Neuronal stem cell (in vitro differentiated cells): Measurements from ENCODE around the gene PDPR.
"Not testable (repeated sequence)": the region's sequence is repeated elsewhere in the genome, so short reads cannot be mapped to it uniquely, and the experiment has no call there.

Source experiments
- DNase-seq: peaks from one replicate; pipeline ENCODE4 v3.0.0-alpha.2; 2013; ENCODE audit warnings: low spot score
- H2AFZ ChIP-seq: one replicate; pipeline ENCODE4 v1.6.1; 2013; ENCODE audit warnings: mild to moderate bottlenecking, low read length, inconsistent platforms
- H2AK5ac ChIP-seq: 2 replicates; pipeline ENCODE4 v1.6.1; 2013; ENCODE audit warnings: low read depth, mild to moderate bottlenecking, inconsistent platforms, low read length, moderate library complexity, mixed read lengths
- H2BK120ac ChIP-seq: 2 replicates; pipeline ENCODE4 v1.6.1; 2013; ENCODE audit warnings: low read depth, mild to moderate bottlenecking, inconsistent platforms, low read length, moderate library complexity, mixed read lengths
- H2BK12ac ChIP-seq: one replicate; pipeline ENCODE4 v1.6.1; 2013; ENCODE audit warnings: low read length, inconsistent platforms
- H2BK15ac ChIP-seq: 2 replicates; pipeline ENCODE4 v1.6.1; 2013; ENCODE audit warnings: mild to moderate bottlenecking, low read length, inconsistent platforms, mixed read lengths
- H2BK5ac ChIP-seq: one replicate; pipeline ENCODE4 v1.6.1; 2013; ENCODE audit warnings: inconsistent platforms, mild to moderate bottlenecking, low read length, moderate library complexity
- H3K14ac ChIP-seq: one replicate; pipeline ENCODE4 v1.6.1; 2013; ENCODE audit warnings: low read length, inconsistent platforms
- H3K18ac ChIP-seq: 2 replicates; pipeline ENCODE4 v1.6.1; 2013; ENCODE audit warnings: low read length, inconsistent platforms
- H3K23ac ChIP-seq: 2 replicates; pipeline ENCODE4 v1.6.1; 2013; ENCODE audit warnings: low read depth, mild to moderate bottlenecking, mixed read lengths, low read length, inconsistent platforms; ENCODE audit not compliant: poor library complexity
- H3K27ac ChIP-seq: replicated peaks from 3 replicates; pipeline ENCODE4 v1.5.1; 2013; ENCODE audit warnings: low read length, inconsistent platforms
- H3K27me3 ChIP-seq, 3 experiments: 2 replicates each; pipeline ENCODE4 v1.6.1; 2013; ENCODE audit warnings: low read length in 3 of 3, mild to moderate bottlenecking in 2 of 3, inconsistent platforms in 1 of 3, low read depth in 1 of 3, mixed read lengths in 1 of 3, moderate library complexity in 1 of 3; ENCODE audit not compliant: control insufficient read depth in 3 of 3, insufficient read depth in 3 of 3
- H3K36me3 ChIP-seq, 2 donors: replicated peaks in 1 of 2; 2 replicates each; pipeline ENCODE4 v1.6.1; 2013; ENCODE audit warnings: low read length in 2 of 2; ENCODE audit not compliant: control insufficient read depth in 2 of 2, insufficient read depth in 2 of 2
- H3K4ac ChIP-seq: 2 replicates; pipeline ENCODE4 v1.6.1; 2013; ENCODE audit warnings: inconsistent platforms, mild to moderate bottlenecking, low read length, moderate library complexity
- H3K4me1 ChIP-seq, 2 donors: 1 replicate in 1 of 2; 2 replicates in 1 of 2; pipeline ENCODE4 v1.6.1; 2013; ENCODE audit warnings: low read length in 2 of 2, low read depth in 1 of 2; ENCODE audit not compliant: control insufficient read depth in 2 of 2, insufficient read depth in 1 of 2
- H3K4me2 ChIP-seq: one replicate; pipeline ENCODE4 v1.6.1; 2013; ENCODE audit warnings: mild to moderate bottlenecking, low read length, inconsistent platforms; ENCODE audit not compliant: insufficient read depth, poor library complexity, severe bottlenecking
- H3K4me3 ChIP-seq, 2 donors: 2 replicates each; pipeline ENCODE4 v1.5.1; 2013; ENCODE audit warnings: low read length in 2 of 2, mild to moderate bottlenecking in 2 of 2, inconsistent platforms in 1 of 2, moderate library complexity in 1 of 2
- H3K79me1 ChIP-seq: one replicate; pipeline ENCODE4 v1.6.1; 2013; ENCODE audit warnings: low read depth, mild to moderate bottlenecking, inconsistent platforms, low read length, moderate library complexity
- H3K9ac ChIP-seq: one replicate; pipeline ENCODE4 v1.6.1; 2013; ENCODE audit warnings: mild to moderate bottlenecking, low read depth, low read length, inconsistent platforms; ENCODE audit not compliant: poor library complexity
- H3K9me3 ChIP-seq, 2 donors: replicated peaks in 1 of 2; 2 replicates each; pipeline versions ENCODE3 to v1.6.1; 2013; ENCODE audit warnings: low read length in 2 of 2, mild to moderate bottlenecking in 2 of 2, inconsistent platforms in 1 of 2, low read depth in 1 of 2, mixed read lengths in 1 of 2, moderate library complexity in 1 of 2; ENCODE audit not compliant: control insufficient read depth in 2 of 2, insufficient read depth in 1 of 2
- H4K8ac ChIP-seq: one replicate; pipeline ENCODE4 v1.6.1; 2013; ENCODE audit warnings: low read depth, mild to moderate bottlenecking, inconsistent platforms, low read length, moderate library complexity
- H4K91ac ChIP-seq: one replicate; pipeline ENCODE4 v1.6.1; 2013; ENCODE audit warnings: low read length, low read depth, mild to moderate bottlenecking, inconsistent platforms; ENCODE audit not compliant: poor library complexity
- WGBS, 2 donors: extraction: QIAGEN DNeasy Blood & Tissue Kit; methylation state at CpG; one replicate each; pipeline ENCODE4 v1.1.7; 2013; ENCODE audit warnings: missing lambda C conversion rate in 2 of 2, mixed read lengths in 1 of 2; ENCODE audit not compliant: insufficient read length in 2 of 2, insufficient replicate concordance in 1 of 2; ENCODE audit errors: extremely low coverage in 2 of 2; 5-methylcytosine and 5-hydroxymethylcytosine counted together

Gene PDPR

GRCh38 chr16:70135796-70136195, 21.7 kb downstream of the PDPR start:
- not testable (repeated sequence) for H3K27ac ChIP-seq, H3K23ac ChIP-seq, H3K4me3 ChIP-seq, H3K9me3 ChIP-seq, H2BK12ac ChIP-seq, H3K18ac ChIP-seq, H3K4ac ChIP-seq, H2AK5ac ChIP-seq, H2BK120ac ChIP-seq, H4K8ac ChIP-seq, H2BK15ac ChIP-seq, H3K9ac ChIP-seq, H4K91ac ChIP-seq, H3K4me1 ChIP-seq, H3K4me2 ChIP-seq, H3K14ac ChIP-seq, H3K79me1 ChIP-seq, DNase-seq, H3K27me3 ChIP-seq, H2AFZ ChIP-seq, H2BK5ac ChIP-seq
- H3K36me3 ChIP-seq = peaks cover 6 to 75% of the 10 kb centered on the region in 2 donors
- no CpG with 5 or more reads among the region's 8 CpGs for WGBS, 2 donors

DNA sequence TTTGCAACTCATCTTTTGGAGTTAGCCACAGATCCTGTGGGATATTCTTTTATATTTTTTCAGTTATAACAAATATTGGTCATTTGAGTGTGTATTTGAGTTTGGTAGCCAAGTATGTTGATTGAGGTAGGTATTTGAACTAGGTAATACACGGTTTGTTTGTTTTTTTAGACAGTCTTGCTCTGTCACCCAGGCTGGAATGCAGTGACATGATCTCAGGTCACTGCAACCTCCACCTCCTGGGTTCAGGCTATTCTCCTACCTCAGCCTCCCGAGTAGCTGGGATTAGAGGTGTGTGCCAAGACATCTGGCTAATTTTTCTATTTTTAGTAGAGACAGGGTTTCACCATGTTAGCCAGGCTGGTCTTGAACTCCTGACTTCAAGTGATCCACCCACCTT, 22.5 kb downstream of the PDPR start:
- not testable (repeated sequence) for H3K23ac ChIP-seq, H3K14ac ChIP-seq, H3K79me1 ChIP-seq, H2BK12ac ChIP-seq, H2AK5ac ChIP-seq, H3K9me3 ChIP-seq, H4K8ac ChIP-seq, DNase-seq, H2BK5ac ChIP-seq, H3K18ac ChIP-seq, H3K9ac ChIP-seq, H2BK120ac ChIP-seq, H3K27ac ChIP-seq, H3K27me3 ChIP-seq, H4K91ac ChIP-seq, H3K4me3 ChIP-seq, H3K4ac ChIP-seq, H2AFZ ChIP-seq, H3K4me1 ChIP-seq, H2BK15ac ChIP-seq, H3K4me2 ChIP-seq
- WGBS, 2 donors = no CpG with 5 or more reads among the region's 2 CpGs
- H3K36me3 ChIP-seq = peaks cover 6 to 78% of the 10 kb centered on the region in 2 donors

DNA sequence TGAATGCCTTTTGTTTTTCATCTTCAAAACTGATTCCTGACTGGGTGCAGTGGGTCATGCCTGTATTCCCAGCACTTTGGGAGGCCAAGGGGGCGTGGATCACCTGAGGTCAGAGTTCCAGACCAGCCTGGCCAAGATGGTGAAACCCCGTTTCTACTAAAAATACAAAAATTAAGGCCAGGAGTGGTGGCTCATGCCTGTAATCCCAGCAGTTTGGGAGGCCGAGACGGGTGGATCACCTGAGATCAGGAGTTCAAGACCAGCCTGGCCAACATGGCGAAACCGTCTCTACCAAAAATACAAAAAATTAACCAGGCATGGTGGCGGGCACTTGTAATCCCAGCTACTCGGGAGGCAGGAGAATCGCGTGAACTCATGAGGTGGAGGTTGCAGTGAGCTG, 28.6 kb downstream of the PDPR start:
- H2BK12ac ChIP-seq, DNase-seq: not testable (repeated sequence)
- WGBS, 2 donors = no CpG with 5 or more reads among the region's 10 CpGs

DNA sequence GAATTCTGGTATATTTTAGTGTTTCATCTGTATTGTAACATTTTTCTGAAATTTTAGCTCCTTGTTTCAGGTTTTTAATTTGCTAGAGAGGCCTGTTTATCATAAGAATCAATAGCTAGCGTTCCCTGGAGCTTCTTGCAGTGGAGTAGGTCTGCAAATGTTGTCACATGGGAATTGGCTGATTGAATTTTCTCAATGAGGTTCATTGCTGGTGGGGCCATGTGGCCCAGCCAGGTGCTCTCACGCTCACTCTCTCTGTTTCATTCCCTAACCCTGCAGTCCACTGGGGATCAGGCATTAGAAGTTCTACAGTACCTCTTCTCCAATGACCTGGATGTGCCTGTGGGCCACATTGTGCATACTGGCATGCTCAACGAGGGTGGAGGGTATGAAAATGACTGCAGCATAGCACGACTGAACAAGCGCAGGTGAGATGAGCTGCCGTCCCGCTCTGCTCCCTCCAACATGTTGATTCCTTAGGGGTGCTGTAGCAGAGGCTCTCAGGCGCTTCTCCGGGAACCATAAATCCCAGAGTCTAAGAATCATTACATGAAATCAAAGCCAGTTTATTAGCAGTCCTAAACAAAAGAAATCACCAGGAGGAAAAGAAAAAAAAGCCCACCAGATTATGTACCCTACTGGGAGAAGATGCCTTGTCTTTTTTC, 29.2 kb downstream of the PDPR start:
- H3K14ac ChIP-seq, H2BK15ac ChIP-seq, H3K4ac ChIP-seq, H2BK120ac ChIP-seq, H4K8ac ChIP-seq, H2BK12ac ChIP-seq, H3K4me2 ChIP-seq, H3K27me3 ChIP-seq, H3K18ac ChIP-seq, H3K23ac ChIP-seq, H3K27ac ChIP-seq, H2AK5ac ChIP-seq, H2AFZ ChIP-seq, H2BK5ac ChIP-seq, H3K4me3 ChIP-seq, H4K91ac ChIP-seq, H3K9ac ChIP-seq, H3K9me3 ChIP-seq, DNase-seq, H3K79me1 ChIP-seq, H3K4me1 ChIP-seq: not testable (repeated sequence)
- no CpG with 5 or more reads among the region's 9 CpGs for WGBS, 2 donors
- H3K36me3 ChIP-seq = peaks cover 9 to 62% of the 10 kb centered on the region in 2 donors

More for the DNA sequence above, 28.6 kb downstream of the PDPR start:
- peaks cover 7 to 58% of the 10 kb centered on the region in 2 donors for H3K36me3 ChIP-seq
- not testable (repeated sequence) for H3K9ac ChIP-seq, H3K4ac ChIP-seq, H4K91ac ChIP-seq, H3K4me2 ChIP-seq, H2AK5ac ChIP-seq, H3K79me1 ChIP-seq, H3K4me1 ChIP-seq, H2BK5ac ChIP-seq, H3K23ac ChIP-seq, H3K9me3 ChIP-seq, H3K18ac ChIP-seq, H3K4me3 ChIP-seq, H2BK120ac ChIP-seq, H3K27ac ChIP-seq, H2AFZ ChIP-seq, H2BK15ac ChIP-seq, H3K14ac ChIP-seq, H3K27me3 ChIP-seq, H4K8ac ChIP-seq
